Glomerular visceral epithelial cell (primary cell): ENCODE data around the gene MAP2K1.
"Not testable (repeated sequence)": the region's sequence is repeated elsewhere in the genome, so short reads cannot be mapped to it uniquely, and the experiment has no call there.

Experiments
- DNase-seq: peaks from one replicate; pipeline ENCODE4 v3.0.0-alpha.2; 2016; ENCODE audit errors: extremely low spot score

MAP2K1 gene

DNA sequence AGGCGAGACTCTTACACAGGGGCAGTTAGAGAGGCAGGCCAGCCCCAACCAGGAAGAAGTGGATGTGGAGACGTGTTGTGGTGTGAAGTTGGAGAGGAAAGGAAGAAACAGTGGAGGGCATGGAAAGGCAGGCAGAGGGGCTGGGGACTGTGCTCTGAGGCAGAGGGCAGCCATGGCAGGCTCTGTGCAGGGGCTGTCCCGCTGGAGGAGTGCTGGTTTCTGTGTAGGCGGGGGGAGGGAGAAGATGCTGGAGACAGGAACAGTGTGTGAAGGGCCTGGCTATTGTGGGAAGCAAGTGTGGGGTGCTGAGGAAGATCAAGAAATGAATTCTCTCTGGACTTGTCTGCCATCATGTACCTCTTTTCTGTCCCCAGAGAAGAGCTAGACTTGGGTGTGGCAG, 89.8 kb downstream of the MAP2K1 start:
- no peak for DNase-seq

DNA sequence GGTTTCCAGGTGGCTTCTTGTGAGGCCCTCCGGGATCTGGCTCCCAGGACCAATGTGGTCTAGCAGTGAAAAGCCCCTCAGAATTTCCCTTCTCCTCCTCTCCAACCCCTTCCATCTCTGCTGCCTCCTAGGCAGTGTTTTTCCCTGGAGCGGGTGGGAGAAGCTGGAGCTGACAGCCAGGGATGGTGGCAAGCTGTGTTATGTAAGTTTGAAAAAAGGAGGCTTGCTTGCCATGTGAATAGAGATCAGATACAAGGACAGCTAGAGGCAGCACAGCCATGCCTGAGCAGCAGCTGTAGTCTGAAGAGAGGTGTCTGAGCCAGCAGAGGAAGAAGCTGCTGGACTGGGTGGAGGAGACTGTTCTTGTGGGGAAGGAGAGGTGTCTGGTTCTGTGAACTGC, 90.3 kb downstream of the MAP2K1 start:
- DNase-seq = no peak

DNA sequence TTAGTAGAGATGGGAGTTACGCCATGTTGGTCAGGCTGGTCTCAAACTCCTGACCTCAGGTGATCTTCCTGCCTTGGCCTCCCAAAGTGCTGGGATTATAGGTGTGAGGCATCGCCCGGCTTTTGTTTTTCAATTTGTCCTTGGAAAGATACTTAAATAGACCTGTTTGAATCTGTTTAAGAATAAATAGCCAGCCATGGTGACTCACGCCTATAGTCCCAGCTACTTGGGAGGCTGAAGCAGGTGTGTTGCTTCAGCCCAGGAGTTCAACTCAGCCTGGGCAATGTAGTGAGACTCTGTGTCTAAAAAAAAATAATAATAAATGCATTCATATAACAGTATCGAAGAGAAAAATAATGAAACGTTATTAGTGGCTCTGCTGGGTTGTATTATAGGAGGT, 93.6 kb downstream of the MAP2K1 start:
- no peak for DNase-seq

DNA sequence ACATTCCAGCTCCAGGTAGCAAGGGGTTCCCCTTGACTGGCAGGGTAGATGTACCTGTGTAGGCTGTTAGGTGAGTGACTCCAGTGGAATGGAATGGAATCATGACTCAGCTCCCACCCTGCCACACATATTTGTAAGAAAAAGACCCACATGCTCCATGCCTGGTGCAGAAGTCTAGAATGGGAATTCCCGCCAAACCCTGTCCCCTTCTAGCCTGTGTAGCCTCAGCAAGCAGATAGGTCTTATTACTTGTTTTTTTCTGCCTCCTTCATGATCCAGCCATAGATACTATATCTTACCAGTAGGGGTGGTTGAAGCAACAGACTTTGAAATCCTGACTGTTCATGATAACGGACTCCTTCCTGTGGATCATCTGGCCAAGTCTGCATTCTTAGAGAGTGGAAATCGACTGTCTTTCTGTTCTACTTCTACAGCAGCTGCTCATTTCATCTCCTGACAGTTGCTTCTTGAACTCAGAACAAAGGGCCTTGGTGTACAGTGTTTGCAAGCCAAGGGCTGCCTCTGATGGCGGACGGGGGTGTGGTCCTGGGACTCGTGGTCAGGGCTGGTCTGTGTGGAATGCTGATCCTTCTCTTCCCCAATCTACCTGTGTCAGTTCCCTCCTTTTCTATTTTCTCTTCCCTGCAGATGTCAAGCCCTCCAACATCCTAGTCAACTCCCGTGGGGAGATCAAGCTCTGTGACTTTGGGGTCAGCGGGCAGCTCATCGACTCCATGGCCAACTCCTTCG, 94.6 kb downstream of the MAP2K1 start:
- peak; percentile 74 for DNase-seq

DNA sequence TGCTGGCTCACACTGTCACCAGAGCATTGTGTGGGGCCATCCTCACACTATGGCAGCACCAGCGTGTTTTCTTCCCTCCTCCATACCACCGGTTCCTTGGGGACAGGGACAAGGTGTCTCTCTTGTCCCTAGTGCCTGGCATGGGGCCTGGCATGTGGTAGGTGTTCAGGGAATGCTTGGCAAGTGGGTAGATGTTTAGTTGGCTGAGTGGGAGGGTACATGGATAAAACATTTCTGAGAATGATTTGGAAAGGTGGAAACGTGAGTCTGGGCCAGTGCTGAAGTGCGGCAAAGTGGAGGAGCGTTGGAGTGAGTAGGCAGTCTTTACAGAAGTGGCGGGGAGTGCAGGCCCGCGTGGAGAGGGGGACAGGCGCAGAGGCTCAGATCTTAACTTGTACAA, 95.8 kb downstream of the MAP2K1 start:
- DNase-seq = no peak

DNA sequence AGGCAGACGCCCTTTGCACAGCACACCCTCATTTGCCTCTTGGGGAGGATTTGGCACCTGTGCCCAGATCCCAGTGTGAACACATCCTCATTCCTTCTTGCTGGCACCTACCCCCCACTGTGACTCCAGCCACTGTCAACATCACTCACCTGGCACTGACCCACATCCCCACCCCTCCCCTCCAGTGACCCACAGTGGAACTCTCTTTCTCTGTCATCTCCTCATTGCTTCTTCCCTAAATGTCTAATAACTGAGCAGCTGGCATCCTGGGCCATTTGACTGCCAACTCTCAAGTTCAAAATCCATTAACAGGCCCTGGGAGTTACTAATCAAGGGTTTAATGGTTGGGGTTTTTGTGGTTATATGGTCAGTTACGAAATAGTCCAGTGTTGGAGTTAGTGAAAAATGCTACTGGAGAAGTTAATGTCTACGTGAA, 96.4 kb downstream of the MAP2K1 start:
- DNase-seq = peak; percentile 95

DNA sequence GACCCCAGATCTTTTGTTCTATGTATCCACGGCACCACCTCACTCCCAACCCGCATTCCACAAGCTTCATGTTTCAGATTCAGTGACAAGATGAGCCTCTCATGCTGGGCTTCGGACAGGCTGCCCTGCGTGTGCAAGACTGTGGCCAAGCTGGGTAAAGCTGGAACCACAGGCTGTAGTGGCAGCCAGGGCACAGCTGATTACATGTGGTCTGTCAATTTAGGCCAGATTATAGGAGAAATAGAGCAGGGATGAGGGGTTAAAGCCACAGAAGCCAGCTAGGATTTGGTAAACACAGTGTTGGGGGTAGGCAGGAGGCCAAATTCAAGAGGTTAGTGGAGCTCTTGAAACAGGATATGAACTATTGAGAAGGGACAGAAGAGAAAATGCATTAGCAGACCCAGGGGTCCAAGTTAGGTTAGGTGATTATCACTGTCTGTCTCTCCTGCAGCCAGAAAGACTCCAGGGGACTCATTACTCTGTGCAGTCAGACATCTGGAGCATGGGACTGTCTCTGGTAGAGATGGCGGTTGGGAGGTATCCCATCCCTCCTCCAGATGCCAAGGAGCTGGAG, 97.9 kb downstream of the MAP2K1 start:
- DNase-seq = no peak

DNA sequence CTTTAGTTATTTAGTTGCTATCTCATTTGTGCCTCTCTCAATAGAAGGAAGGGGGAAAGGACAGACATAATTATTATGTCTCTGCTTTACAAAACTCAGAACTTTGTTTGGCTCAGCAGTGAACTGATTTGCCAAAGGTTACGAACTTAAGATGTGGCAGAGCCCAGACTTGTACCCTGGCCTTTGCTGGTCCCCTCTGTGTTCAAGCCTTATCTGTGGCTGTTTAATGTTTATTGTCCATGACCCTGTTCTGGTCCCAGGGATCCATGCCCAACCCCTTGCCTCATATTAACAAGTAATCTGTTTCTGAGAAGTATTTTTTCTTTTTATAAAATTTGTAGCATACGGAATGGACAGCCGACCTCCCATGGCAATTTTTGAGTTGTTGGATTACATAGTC, 100.2 kb downstream of the MAP2K1 start:
- no peak for DNase-seq

DNA sequence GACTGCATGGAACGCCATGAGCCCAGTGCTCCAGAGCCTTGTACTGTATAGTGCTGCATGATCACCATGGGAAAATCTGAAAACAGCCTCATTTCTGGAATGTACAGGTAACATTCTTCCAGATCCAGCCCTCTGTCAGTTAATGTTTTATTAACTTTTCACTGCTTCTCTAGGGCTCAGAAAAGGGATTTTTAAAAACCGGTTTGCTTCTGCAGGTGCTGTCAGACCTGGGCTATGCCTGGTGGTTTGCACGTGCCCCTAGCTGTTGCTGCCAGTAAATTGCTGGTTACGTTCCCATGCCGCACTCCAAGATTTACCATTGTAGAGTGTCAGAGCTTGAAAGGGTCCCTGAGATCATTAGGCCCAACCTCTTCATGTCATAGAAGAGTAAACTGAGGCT, 101.8 kb downstream of the MAP2K1 start:
- DNase-seq = no peak

DNA sequence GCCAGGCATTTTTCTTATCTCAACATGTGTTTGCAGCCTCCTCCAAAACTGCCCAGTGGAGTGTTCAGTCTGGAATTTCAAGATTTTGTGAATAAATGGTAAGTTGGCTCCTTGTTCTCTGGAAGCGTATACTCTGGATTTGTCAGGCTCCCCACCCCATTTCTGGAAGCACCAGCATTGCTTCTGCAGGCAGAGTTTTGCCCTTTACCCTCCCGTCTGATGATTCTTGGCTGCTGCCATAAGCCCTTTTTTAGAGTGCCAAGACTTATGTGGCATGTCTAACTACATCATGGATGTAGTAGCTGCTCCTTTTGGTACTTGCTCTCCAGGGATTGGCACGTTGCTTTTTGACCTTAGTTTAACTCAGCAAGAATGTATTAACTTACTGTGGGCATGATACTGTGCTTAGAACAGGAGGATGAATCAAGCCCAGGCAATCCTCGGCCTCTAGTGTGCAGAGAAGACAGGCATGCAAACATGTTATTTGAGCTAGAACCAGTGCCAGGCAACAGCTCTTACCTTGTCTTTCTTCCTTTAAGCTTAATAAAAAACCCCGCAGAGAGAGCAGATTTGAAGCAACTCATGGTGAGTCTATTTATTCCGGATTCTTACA, 102.6 kb downstream of the MAP2K1 start:
- no peak for DNase-seq

DNA sequence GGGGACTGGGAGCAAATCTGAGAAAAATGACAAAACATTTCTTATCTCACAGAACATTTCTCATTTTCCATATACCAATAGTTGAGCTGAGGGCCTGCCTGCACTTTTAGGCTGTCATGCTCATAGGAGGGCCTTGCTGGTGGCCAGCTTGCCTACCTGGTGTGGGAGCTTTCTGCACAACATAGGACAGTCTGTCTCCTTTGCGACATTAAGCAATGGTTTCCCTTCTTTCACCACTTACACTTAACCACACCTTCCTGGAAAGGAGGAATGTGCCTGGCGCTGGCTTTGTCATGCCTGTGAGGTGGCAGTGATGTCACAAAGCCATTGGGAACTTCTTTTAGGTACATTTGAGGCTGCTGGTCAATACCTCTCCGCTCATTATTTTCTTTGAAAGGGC, 105.1 kb downstream of the MAP2K1 start:
- no peak for DNase-seq

DNA sequence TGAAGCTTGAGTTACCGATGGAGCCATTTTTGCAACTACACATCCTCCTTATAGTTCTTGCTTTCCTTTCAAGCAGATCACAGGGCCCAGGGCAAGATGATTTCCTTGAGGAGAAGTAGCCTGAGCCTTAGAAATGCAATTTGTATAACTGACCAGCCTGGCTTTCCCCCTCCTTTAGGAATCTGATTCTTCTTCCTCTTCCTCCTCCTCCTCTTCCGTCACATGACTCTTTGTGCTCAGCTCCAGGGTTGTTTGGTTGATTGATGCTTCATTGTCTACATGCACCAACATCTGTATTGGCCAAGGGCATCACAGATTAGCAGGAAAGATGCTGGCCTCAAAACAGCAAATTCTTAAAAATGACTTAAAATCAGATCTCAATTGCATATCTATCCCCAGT, 107.5 kb downstream of the MAP2K1 start:
- no peak for DNase-seq

DNA sequence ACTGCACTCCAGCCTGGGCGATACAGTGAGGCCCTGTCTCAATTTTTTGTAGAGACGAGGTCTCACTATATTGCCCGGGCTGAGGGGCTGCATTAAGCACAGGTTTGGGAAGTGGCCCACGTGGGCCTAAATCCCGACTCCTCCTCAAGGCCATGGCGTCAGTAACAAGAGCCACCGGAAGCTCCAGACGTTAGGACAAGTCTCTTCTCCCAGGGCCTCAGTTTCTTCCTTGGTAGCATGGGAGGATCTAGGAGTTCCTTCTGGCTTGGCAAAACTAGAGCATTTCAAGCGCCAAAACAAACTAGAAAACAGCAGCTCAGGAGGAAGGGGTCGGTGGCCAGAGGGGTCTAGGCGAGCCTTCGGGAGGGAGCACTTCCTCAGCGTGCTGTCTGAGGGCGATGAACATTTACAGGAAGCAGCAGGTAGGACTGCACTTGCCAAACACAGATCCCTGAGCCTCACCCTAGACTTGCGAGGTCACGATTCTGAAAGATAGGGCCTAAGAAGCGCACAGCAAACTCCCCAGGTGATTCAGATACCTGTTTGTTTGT, 110.3 kb downstream of the MAP2K1 start:
- DNase-seq = no peak

DNA sequence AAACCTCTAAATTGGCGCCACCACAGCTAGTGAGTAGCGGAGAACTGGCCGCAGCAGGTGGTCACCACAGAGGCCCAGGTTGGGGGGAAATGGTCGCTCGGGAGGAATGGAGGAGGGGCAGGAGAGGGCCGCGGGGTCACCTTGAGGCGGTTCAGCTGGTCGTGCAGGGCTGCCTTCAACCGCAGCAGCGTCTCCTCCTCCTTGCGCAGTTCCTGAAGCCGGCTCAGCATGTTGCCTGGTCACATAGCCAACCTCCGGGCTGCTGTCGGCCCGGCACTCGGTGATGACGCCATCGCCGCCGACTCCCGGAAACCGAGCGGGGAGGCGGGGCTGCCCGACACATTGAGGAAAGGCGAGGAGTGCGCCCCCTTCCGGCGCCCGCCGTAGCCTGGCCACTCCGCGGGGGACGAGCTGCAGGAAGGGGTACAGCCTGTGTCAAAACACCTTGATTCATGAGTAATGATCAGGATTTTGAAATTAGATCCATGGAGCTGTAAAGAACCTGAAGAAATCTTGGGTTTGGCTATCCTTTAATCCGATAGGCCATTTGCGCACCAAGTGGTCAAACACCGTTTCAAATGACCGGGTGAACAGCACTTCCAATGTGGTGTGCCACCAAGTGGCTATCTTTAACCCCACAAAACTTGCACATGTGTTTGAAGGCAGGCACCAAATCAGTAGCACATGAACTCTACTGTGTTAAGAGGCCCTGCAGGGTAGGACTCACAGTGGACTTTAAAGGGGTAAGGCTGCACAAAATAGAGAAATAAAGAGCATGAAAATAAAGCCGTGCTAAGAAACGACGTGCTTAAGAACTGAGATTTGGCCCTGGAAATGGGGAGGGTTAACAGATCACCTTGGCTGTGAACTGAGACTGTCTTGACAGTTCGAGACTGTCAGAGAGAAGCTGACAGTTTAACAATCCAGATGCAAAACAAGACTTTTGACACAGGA, 111.1 kb downstream of the MAP2K1 start, which contains the start of gene SNAPC5:
SNAPC5 (minus strand) TSS at position 261 of the 954 bp plus-strand sequence; CDS start at position 230, 31 bp downstream.
- DNase-seq = peak; percentile 95

DNA sequence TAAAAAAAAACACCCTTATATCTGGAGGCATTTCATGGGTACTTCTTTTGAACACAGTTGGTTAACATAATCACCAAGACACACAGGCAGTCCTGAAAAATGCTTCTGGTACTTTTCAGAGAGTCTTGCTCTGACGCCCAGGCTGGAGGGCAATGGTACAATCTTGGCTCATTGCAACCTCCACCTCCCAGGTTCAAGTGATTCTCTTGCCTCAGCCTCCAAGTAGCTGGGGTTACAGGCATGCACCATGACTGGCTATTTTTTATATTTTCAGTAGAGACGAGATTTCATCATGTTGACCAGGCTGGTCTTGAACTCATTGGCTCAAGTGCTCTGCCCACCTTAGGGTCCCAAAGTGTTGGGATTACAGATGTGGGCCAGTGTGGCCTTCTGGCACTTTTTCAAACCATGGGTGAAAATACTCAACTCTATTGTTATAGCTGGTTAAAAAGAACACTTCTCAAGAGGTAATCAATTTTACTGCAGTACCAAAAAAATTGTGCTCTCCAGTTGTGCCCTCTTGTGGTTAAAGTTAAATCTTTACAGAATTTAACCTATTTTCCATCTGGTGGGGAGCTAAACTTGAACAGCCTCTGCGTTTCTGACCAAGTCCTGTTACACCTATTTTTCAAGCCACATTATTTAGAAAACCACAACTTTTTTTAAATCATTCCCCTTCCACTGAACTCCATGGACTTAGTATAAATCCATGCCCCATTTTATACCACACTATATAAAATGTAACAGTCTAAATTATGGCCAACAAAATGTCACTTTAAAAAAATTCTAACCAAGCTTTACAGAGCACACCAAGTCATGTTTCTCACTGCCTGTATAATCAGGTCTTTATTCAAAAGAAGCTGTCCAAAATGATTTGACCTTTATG, 112.0 kb downstream of the MAP2K1 start:
- DNase-seq = peak; percentile 33

DNA sequence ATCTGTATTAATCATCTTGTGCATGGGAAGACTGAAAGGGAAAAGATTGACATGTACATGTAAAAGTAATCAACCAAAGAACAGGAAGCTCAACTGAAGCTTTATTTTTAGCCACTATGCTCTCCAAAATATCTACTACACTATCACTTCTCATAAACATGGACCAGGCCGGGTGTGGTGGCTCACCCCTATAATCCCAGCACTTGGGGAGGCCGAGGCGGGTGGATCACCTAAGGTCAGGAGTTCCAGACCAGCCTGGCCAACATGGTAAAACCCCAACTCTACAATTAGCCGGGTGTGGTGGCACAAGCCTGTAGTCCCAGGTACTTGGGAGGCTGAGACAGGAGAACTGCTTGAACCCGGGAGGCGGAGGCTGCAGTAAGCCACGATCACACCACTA, 113.6 kb downstream of the MAP2K1 start:
- DNase-seq = not testable (repeated sequence)

DNA sequence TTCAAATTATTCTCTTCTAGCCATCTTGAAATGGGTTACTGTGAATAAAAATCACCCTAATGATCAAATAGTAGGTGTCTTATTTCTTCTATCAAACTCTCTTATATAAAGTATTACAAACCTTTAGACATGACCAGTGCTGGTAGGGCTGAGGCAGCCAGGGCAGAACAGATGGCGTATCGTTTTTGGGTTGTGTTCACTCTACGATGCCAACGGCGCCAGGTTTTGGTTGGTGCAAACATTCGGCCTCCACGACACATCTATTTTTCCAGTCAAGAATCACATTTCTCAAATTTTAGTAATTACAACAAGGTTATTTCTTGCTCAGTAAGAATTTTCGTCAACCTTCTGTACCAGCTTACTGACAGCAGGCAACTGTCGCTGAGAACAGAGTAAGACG, 115.8 kb downstream of the MAP2K1 start:
- DNase-seq = no peak

DNA sequence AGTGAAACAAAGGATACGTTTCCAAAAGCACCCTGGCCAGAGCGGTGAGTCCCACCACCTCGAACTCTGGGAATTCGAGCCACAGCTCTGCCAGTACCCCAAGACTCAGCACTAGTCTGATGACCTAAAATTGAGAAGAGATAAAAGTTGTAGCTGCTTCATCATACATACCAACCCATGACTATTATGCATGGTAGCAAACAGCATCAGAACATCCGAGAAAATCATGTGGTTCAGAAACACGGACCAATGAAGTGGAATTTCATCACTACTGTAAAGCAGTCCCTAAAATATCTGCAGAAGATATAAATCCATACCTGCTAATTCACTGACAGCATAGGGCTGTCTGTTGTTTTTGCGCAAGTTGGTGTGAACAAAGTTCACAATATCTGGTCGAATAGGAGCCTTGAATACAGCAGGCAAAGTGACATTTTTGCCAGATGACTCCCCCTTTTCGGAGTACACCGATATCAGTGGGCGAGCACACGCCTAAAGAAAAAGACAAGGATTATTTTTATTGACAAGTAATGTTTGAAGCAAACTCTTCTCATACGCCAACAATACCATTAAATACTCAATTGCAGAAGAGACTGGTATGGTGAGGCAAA, 116.4 kb downstream of the MAP2K1 start:
- DNase-seq = not testable (repeated sequence)

DNA sequence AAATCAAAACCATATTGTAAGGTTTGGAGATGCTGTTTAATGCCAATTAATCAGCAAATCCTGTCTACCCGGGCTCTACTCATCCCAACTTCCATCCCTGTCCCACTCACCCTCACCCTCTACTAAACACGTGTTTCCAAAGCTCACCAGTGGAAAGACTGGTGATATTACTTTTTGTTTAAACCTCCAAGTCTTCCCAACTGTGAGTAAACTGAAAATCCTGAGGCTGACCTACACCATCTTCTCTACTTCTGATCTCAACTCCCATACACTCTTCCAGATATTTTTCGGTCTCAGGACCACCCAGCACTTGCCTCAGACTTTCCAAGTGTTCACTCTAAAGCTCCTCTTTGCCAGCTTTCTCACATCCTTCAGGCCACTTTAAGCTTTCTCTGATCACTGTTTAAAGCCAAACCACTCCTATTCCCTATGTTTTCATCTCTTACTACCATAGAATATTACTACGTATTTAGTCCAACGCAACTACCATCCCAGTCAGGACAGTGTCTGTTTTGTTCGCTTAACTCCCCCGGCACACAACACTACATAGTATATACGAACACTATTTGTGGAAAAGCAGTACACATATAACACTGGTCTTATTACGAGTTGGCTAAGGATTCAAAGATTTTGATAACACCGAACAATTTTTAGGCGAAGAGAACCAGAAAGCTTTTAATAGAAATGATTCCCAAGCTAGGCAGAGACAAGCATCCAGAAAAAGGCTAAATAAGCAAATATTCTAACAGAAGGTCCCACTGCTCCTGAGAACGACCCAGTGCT, 117.3 kb downstream of the MAP2K1 start:
- no peak for DNase-seq
